Thoracic aorta (tissue), 2 donors: ENCODE results near the gene ARHGEF40. TPM values are rescaled to one million over a fixed set of nuclear protein-coding genes. Genes with fewer than 3 reads are reported as not detected.

Experiments
- ATAC-seq: fragments of 150-250 bp; one replicate; pipeline ENCODE4 v1.8.0; 2017; ENCODE audit warnings: low read depth; ENCODE audit not compliant: insufficient number of reproducible peaks, low FRiP score
- DNase-seq: peaks from one replicate; pipeline ENCODE4 v3.0.0-alpha.2; 2020; ENCODE audit warnings: low spot score
- H3K27ac ChIP-seq, 2 donors: fragments of 200-600 bp; sonication (generic); 1 replicate in 1 of 2; 2 replicates in 1 of 2; pipeline ENCODE4 v1.5.1; 2016; ENCODE audit warnings: mild to moderate bottlenecking in 2 of 2, moderate library complexity in 2 of 2
- H3K27me3 ChIP-seq: fragments of 200-600 bp; sonication (generic); replicated peaks from 2 replicates; pipeline ENCODE4 v1.6.0; 2016; ENCODE audit warnings: mild to moderate bottlenecking; ENCODE audit not compliant: insufficient read depth
- H3K36me3 ChIP-seq: fragments of 200-600 bp; sonication (generic); one replicate; pipeline ENCODE4 v1.5.1; 2016
- H3K4me1 ChIP-seq, 2 donors: fragments of 200-600 bp; sonication (generic); 1 replicate in 1 of 2; 2 replicates in 1 of 2; pipeline versions ENCODE4 v1.5.1 to v1.6.0; 2016; ENCODE audit warnings: low read depth in 2 of 2, mild to moderate bottlenecking in 1 of 2; ENCODE audit not compliant: control insufficient read depth in 1 of 2
- H3K4me3 ChIP-seq: fragments of 200-600 bp; sonication (generic); 2 replicates; pipeline ENCODE4 v1.5.1; 2016; ENCODE audit warnings: mild to moderate bottlenecking
- H3K9me3 ChIP-seq: fragments of 200-600 bp; sonication (generic); 2 replicates; pipeline ENCODE4 v1.5.1; 2016
- total RNA-seq, 2 donors: library from RNA; depleted of rRNA; stranded (reverse); fragments of >200 nt; gene quantifications; one replicate each; pipeline versions ENCODE4 v1.1.0 to v1.2.3, GENCODE V29; 2016
- TF ChIP-seq, protein P1 (sequence below): fragments of 200-600 bp; sonication (generic); IDR thresholded peaks from one replicate; pipeline ENCODE4 v1.5.1; 2019; ENCODE audit warnings: antibody characterized with exemption

The ARHGEF40 gene
- total RNA-seq, 2 donors from 2014 or later = 51.0 to 61.7 TPM

DNA sequence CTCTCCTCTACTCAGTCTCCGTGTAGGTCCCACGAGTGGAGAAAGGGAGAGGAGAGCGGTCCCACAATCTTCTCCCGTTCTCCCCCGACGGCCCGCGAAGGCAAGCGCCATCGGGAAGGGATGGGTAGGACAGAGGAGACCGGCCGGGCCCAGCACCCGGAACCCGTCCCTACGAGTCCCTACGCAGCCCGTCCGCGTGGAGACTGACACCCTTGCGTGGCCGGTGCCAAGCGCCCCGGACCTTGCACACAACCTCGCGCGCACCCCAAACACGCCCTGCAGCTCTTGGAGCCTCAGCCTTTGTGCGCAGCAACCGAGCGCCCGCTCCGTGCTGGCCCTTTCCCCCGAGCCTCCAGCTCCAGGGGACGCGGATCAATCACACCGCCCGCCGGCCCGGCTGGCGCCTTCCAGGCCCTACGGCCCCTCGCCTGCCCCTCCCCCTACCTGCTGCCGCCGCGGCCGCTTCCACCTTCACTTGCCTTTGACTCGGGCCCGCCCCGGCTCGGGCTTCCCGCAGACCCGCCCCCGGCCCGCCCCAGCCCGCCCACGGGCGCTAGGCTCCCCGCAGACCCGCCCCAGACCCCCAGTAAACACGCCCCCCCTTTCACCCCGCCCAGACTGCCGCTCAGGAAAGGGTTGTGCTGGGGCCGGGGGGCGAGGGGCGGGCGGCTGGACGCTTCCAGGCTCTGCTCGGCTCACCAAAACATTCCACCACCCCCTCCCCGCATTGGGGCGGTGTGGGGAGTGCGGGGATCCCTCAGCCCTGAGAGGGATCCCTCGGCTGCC, 45.3 kb upstream of the ARHGEF40 start, which contains the start of gene NDRG2:
Gene NDRG2, minus strand, starts transcription at position 477 of the 786 bp plus-strand sequence. CDS start 1,746 bp downstream, outside the sequence.
- ATAC-seq = peak; percentile 26
- peaks cover 11 to 39% of the 10 kb centered on the region in 2 donors for H3K4me1 ChIP-seq
- no peak for DNase-seq
- peak within 1 kb of the TSS; percentile 99 for H3K4me3 ChIP-seq
- peaks cover 15% of the 10 kb centered on the region for H3K36me3 ChIP-seq
- H3K27me3 ChIP-seq = no peaks in the 10 kb centered on the region
- H3K27ac ChIP-seq = peak within 1 kb of the TSS; percentile 89 to 94
- H3K9me3 ChIP-seq = no peaks in the 10 kb centered on the region
- TF ChIP-seq, protein P1, sequence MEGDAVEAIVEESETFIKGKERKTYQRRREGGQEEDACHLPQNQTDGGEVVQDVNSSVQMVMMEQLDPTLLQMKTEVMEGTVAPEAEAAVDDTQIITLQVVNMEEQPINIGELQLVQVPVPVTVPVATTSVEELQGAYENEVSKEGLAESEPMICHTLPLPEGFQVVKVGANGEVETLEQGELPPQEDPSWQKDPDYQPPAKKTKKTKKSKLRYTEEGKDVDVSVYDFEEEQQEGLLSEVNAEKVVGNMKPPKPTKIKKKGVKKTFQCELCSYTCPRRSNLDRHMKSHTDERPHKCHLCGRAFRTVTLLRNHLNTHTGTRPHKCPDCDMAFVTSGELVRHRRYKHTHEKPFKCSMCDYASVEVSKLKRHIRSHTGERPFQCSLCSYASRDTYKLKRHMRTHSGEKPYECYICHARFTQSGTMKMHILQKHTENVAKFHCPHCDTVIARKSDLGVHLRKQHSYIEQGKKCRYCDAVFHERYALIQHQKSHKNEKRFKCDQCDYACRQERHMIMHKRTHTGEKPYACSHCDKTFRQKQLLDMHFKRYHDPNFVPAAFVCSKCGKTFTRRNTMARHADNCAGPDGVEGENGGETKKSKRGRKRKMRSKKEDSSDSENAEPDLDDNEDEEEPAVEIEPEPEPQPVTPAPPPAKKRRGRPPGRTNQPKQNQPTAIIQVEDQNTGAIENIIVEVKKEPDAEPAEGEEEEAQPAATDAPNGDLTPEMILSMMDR = no peak

DNA sequence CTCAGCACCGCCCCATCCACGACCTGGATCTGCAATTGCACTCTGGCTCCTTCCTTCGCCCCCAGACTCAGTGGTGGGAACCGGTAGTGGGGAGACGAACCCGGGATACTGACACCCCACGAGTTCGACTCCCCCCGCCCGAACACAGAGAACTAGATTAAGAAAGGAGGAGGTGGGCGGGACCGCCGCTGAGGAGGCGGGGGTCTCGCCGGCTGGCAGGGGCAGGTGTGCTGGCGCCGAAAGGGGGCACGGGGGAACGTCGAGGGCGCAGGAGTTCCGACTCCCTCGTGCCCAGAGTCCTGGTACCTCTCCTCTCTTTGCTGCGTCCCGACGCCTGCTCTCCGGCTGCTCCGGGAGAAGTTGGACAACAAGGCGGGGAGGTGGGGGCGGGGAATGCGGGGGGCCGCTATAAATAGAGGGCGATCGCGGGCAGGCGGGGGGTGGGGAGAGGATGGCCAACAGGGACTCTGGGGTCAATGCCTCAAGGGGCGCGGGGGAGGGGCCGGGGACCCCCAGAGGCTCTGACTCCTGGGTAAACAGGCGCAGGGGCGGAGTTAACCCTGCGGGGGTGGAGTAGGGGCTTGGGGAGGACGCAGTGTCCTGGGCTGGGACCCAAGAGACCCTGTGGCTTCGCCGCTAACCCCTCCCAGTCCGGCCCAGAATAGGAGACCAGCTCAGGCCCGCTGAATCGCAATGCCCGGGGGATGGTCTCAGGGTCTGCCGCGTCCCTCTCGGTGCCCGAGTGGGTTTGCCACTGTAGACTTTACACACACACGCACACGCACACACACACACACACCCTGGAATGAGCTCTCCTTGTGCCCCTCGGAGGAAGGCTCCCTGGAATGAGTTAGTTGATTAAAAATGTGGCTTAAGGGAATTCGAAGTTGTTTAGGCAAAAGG, 44.5 kb upstream of the ARHGEF40 start:
- Histone ChIP-seq H3K4me3 (peak overlapping the region; percentile 99), H3K4me1 (peaks cover 11 to 39% of the 10 kb centered on the region in 2 donors), H3K27ac (peak overlapping the region; percentile 89 to 94), H3K9me3 (no peaks in the 10 kb centered on the region), H3K27me3 (no peaks in the 10 kb centered on the region), H3K36me3 (peaks cover 12% of the 10 kb centered on the region)
- TF ChIP-seq, protein P1 = no peak
- ATAC-seq (peak; percentile 64), DNase-seq (no peak)

DNA sequence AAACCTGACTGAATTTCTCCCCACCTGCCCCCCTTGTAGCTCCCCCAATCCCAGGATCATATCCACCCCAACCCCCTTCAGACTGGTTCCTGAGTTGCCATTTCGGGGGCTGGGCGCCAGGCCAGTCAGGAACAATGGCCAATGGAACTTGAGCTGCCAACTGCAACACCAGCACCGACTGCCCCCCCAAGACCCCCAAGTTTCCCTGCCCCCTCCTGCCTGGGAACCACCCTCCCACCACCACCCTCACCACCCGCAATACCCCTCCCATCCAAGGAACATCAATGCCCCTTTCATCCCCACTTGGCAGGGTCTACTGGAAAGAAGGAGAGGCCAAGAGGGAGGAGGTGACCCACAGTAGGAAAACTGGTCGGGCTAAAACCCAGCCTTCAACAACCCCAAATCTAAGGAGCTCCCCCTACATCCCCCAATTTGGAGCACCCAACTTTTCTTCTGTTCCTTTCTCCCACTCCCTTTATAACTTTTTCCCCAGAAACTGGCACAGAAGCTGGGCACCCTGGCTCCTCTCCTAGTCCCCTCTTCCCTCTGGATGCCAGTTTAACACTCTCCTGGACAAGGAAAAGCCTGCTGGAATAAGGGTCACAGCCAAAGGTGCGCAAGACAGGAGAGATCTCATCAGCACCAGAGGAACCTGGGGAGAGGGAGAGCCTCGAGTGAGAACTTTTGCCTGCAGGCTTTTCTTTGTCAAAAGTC, 43.7 kb upstream of the ARHGEF40 start:
- H3K9me3 ChIP-seq = no peaks in the 10 kb centered on the region
- TF ChIP-seq, protein P1 = no peak
- DNase-seq (no peak), ATAC-seq (no peak)
- H3K4me1 ChIP-seq = peaks cover 11 to 39% of the 10 kb centered on the region in 2 donors
- peak overlapping the region; percentile 89 to 94 for H3K27ac ChIP-seq
- peaks cover 4% of the 10 kb centered on the region for H3K36me3 ChIP-seq
- peak overlapping the region; percentile 99 for H3K4me3 ChIP-seq
- no peaks in the 10 kb centered on the region for H3K27me3 ChIP-seq

DNA sequence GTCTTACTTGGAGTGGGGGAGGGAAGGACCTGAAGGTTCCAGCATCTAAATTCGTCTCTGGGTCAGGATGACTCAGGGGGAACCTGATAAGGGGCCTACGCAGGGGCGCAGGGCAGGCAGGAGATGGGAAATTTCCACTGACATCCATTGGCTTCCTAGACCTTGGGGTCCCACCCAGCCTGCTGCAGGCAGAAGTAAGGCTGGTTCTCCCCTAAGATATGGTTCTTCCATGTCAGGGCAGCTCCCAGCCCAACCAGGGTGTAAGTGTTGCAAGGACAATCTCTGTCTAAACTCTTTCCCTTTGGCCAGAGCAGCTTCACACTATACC, 43.2 kb upstream of the ARHGEF40 start:
- peak overlapping the region; percentile 89 to 94 for H3K27ac ChIP-seq
- TF ChIP-seq, protein P1 = no peak
- no peaks in the 10 kb centered on the region for H3K9me3 ChIP-seq
- DNase-seq (no peak), ATAC-seq (no peak)
- H3K4me3 ChIP-seq = no peak overlapping the region
- H3K36me3 ChIP-seq = no peaks in the 10 kb centered on the region
- H3K27me3 ChIP-seq = no peaks in the 10 kb centered on the region
- peaks cover 11 to 39% of the 10 kb centered on the region in 2 donors for H3K4me1 ChIP-seq
